Gastroesophageal sphincter (tissue), 4 donors: ENCODE measurements around the gene PADI2. TPM values are rescaled to one million over a fixed set of nuclear protein-coding genes. Genes with fewer than 3 reads are reported as not detected.

ENCODE experiments used
- ATAC-seq: fragments of 150-250 bp; one replicate; pipeline ENCODE4 v1.9.1; 2016; ENCODE audit warnings: mild to moderate bottlenecking, moderate library complexity
- H3K27ac ChIP-seq, 4 donors: fragments of 200-600 bp; sonication (generic) in 3 of 4; 1 replicate in 3 of 4; 2 replicates in 1 of 4; pipeline ENCODE4 v1.5.1; 2016 to 2019
- H3K27me3 ChIP-seq: fragments of 200-600 bp; sonication (generic); one replicate; pipeline ENCODE4 v1.5.1; 2019
- H3K36me3 ChIP-seq, 2 donors: fragments of 200-600 bp; sonication (generic); one replicate each; pipeline ENCODE4 v1.5.1; 2019; ENCODE audit warnings: control low read depth in 1 of 2
- H3K4me1 ChIP-seq, 3 donors: fragments of 200-600 bp; sonication (generic); 1 replicate in 2 of 3; 2 replicates in 1 of 3; pipeline ENCODE4 v1.5.1; 2016 to 2019; ENCODE audit warnings: control low read depth in 2 of 3
- H3K4me3 ChIP-seq, 2 donors: fragments of 200-600 bp; sonication (generic); one replicate each; pipeline ENCODE4 v1.5.1; 2019; ENCODE audit warnings: mild to moderate bottlenecking in 1 of 2, moderate library complexity in 1 of 2
- H3K9me3 ChIP-seq, 3 donors: fragments of 200-600 bp; sonication (generic); one replicate each; pipeline ENCODE4 v1.5.1; 2017 to 2019; ENCODE audit warnings: control low read depth in 2 of 3
- CTCF ChIP-seq, 4 experiments: fragments of 200-600 bp in 2 of 4; fragments of 450-650 bp in 2 of 4; sonication (generic) in 1 of 4; IDR thresholded peaks; one replicate each; pipeline ENCODE4 v1.5.1; 2017 to 2019; ENCODE audit warnings: antibody characterized with exemption in 4 of 4, mild to moderate bottlenecking in 2 of 4, moderate library complexity in 2 of 4
- EP300 ChIP-seq: sonication (generic); formaldehyde crosslinking; IDR thresholded peaks from one replicate; pipeline ENCODE4 v1.6.1; 2017; ENCODE audit warnings: antibody characterized with exemption, mild to moderate bottlenecking
- POLR2A ChIP-seq, 2 donors: fragments of 450-650 bp; IDR thresholded peaks; one replicate each; pipeline ENCODE4 v1.6.1; 2017; ENCODE audit warnings: antibody characterized with exemption in 2 of 2, mild to moderate bottlenecking in 2 of 2, moderate library complexity in 1 of 2
- POLR2AphosphoS5 ChIP-seq: sonication (generic); formaldehyde crosslinking; IDR thresholded peaks from one replicate; pipeline ENCODE4 v1.6.1; 2017; ENCODE audit warnings: antibody characterized with exemption
- WGBS, 2 donors: methylation state at CpG; one replicate each; pipeline ENCODE4 v1.1.5; 2018; ENCODE audit warnings: low coverage in 1 of 2; 5-methylcytosine and 5-hydroxymethylcytosine counted together
- total RNA-seq, 4 donors: library from RNA; depleted of rRNA; stranded (reverse); fragments of >200 nt; gene quantifications; one replicate each; pipeline ENCODE4 v1.1.0, GENCODE V29; 2016

PADI2 gene
- total RNA-seq, 4 donors from 2014 or later, result 0.12 to 1.9 (median 0.58) TPM

GRCh38 chr1:17108360-17108759, 10.9 kb downstream of the PADI2 start:
- Histone ChIP-seq H3K9me3 (no peaks in the 10 kb centered on the region), H3K27ac (no peak overlapping the region), H3K27me3 (peaks cover 15% of the 10 kb centered on the region), H3K36me3 (no peaks in the 10 kb centered on the region), H3K4me3 (no peak overlapping the region), H3K4me1 (no peaks in the 10 kb centered on the region)
- WGBS, 2 donors, result 82 to 100% methylated on average over 2 of the region's 8 CpGs
- ATAC-seq, result no peak
- TF ChIP-seq POLR2A (IDR thresholded peaks at IDR 0.05) (no peak), POLR2AphosphoS5 (no peak), EP300 (no peak), CTCF (IDR thresholded peaks at IDR 0.05) (no peak)

GRCh38 chr1:17104782-17105181, 14.5 kb downstream of the PADI2 start:
- TF ChIP-seq POLR2AphosphoS5 (no peak), CTCF (IDR thresholded peaks at IDR 0.05) (no peak), EP300 (no peak), POLR2A (IDR thresholded peaks at IDR 0.05) (no peak)
- no peaks in the 10 kb centered on the region for H3K36me3 ChIP-seq
- H3K27ac ChIP-seq, result no peak overlapping the region
- no peak overlapping the region for H3K4me3 ChIP-seq
- H3K27me3 ChIP-seq, result peaks cover 10% of the 10 kb centered on the region
- no peaks in the 10 kb centered on the region for H3K9me3 ChIP-seq
- no peak for ATAC-seq
- no peaks in the 10 kb centered on the region for H3K4me1 ChIP-seq
- 83% methylated on average over 1 of the region's 17 CpGs; no CpG with 5 or more reads in 1 of the 2 donors for WGBS, 2 donors

GRCh38 chr1:17102232-17102631, 17.0 kb downstream of the PADI2 start:
- Histone ChIP-seq H3K27ac (no peak overlapping the region), H3K36me3 (no peaks in the 10 kb centered on the region), H3K4me3 (no peak overlapping the region), H3K9me3 (no peaks in the 10 kb centered on the region), H3K27me3 (peaks cover 4% of the 10 kb centered on the region), H3K4me1 (peaks cover 0 to 11% (median 0%) of the 10 kb centered on the region in 3 donors)
- no CpG with 5 or more reads among the region's 2 CpGs for WGBS, 2 donors
- no peak for ATAC-seq
- TF ChIP-seq EP300 (no peak), POLR2A (IDR thresholded peaks at IDR 0.05) (no peak)

- no peak for TF ChIP-seq POLR2A (IDR thresholded peaks at IDR 0.05)
- TF ChIP-seq CTCF (IDR thresholded peaks at IDR 0.05), result no peak
- TF ChIP-seq EP300, result no peak
- TF ChIP-seq POLR2AphosphoS5, result no peak
- H3K36me3 ChIP-seq, result no peaks in the 10 kb centered on the region
- no peak for ATAC-seq
- peaks cover 4% of the 10 kb centered on the region for H3K27me3 ChIP-seq
- peaks cover 0 to 11% (median 0%) of the 10 kb centered on the region in 3 donors for H3K4me1 ChIP-seq
- H3K9me3 ChIP-seq, result no peaks in the 10 kb centered on the region
- WGBS, 2 donors, result 74% methylated on average over 4 of the region's 4 CpGs; no CpG with 5 or more reads in 1 of the 2 donors
- H3K4me3 ChIP-seq, result no peak overlapping the region
- H3K27ac ChIP-seq, result no peak overlapping the region
Observed at GRCh38 chr1:17101261-17101660, 18.0 kb downstream of the PADI2 start.

GRCh38 chr1:17099616-17100340, 19.5 kb downstream of the PADI2 start:
- no peaks in the 10 kb centered on the region for H3K36me3 ChIP-seq
- H3K4me1 ChIP-seq, result peaks cover 0 to 11% (median 0%) of the 10 kb centered on the region in 3 donors
- ATAC-seq, result no peak
- H3K9me3 ChIP-seq, result no peaks in the 10 kb centered on the region
- no peak for TF ChIP-seq POLR2A (IDR thresholded peaks at IDR 0.05)
- TF ChIP-seq CTCF (IDR thresholded peaks at IDR 0.05), result no peak
- no peak for TF ChIP-seq POLR2AphosphoS5
- H3K4me3 ChIP-seq, result no peak overlapping the region
- no peak overlapping the region for H3K27ac ChIP-seq
- H3K27me3 ChIP-seq, result no peaks in the 10 kb centered on the region
- WGBS, 2 donors, result 67 to 75% methylated on average over 7 to 10 of the region's 10 CpGs
